ENCODE measurements around the gene GPR176.

The GPR176 gene

GRCh38 chr15:39837454-39837853 is 82.6 kb downstream of the GPR176 start:
- H3K4me3 ChIP-seq (replicated peaks; ENCODE audit: insufficient read depth, low read length): no peak overlapping the region
- no peak for DNase-seq (ENCODE audit: low read depth in 1 of 2, low spot score in 1 of 2)
- no peak overlapping the region for H3K27ac ChIP-seq (replicated peaks)
- TF ChIP-seq CTCF (IDR thresholded peaks at IDR 0.05; ENCODE audit: insufficient read depth, low read length): no peak
- TF ChIP-seq GABPA (IDR thresholded peaks at IDR 0.05; ENCODE audit: low read depth): no peak
- TF ChIP-seq REST (IDR thresholded peaks at IDR 0.05; ENCODE audit: insufficient replicate concordance, low read depth): no peak
- TF ChIP-seq POLR2AphosphoS5 (IDR thresholded peaks at IDR 0.05; ENCODE audit: low read depth): no peak
- no peaks in the 10 kb centered on the region for H3K27me3 ChIP-seq (ENCODE audit: insufficient read depth, poor library complexity, severe bottlenecking)

- no peak overlapping the region for H3K27ac ChIP-seq (replicated peaks)
- DNase-seq (ENCODE audit: low read depth in 1 of 2, low spot score in 1 of 2): no peak
- no peaks in the 10 kb centered on the region for H3K27me3 ChIP-seq (ENCODE audit: insufficient read depth, poor library complexity, severe bottlenecking)
- H3K4me3 ChIP-seq (replicated peaks; ENCODE audit: insufficient read depth, low read length): no peak overlapping the region
- TF ChIP-seq REST (IDR thresholded peaks at IDR 0.05; ENCODE audit: insufficient replicate concordance, low read depth): no peak
- TF ChIP-seq GABPA (IDR thresholded peaks at IDR 0.05; ENCODE audit: low read depth): no peak
- no peak for TF ChIP-seq CTCF (IDR thresholded peaks at IDR 0.05; ENCODE audit: insufficient read depth, low read length)
- TF ChIP-seq SPI1 (IDR thresholded peaks at IDR 0.05; ENCODE audit: borderline replicate concordance, low read depth): no peak
- no peak for TF ChIP-seq POLR2AphosphoS5 (IDR thresholded peaks at IDR 0.05; ENCODE audit: low read depth)
Observed at GRCh38 chr15:39835550-39835949, 84.5 kb downstream of the GPR176 start.

- DNase-seq (ENCODE audit: low read depth in 1 of 2, low spot score in 1 of 2): no peak
- Histone ChIP-seq H3K4me3 (replicated peaks; ENCODE audit: insufficient read depth, low read length) (no peak overlapping the region), H3K27ac (replicated peaks) (no peak overlapping the region), H3K27me3 (ENCODE audit: insufficient read depth, poor library complexity, severe bottlenecking) (no peaks in the 10 kb centered on the region)
- TF ChIP-seq POLR2AphosphoS5 (IDR thresholded peaks at IDR 0.05; ENCODE audit: low read depth) (no peak), CTCF (IDR thresholded peaks at IDR 0.05; ENCODE audit: insufficient read depth, low read length) (no peak), GABPA (IDR thresholded peaks at IDR 0.05; ENCODE audit: low read depth) (no peak), SPI1 (IDR thresholded peaks at IDR 0.05; ENCODE audit: borderline replicate concordance, low read depth) (no peak), REST (IDR thresholded peaks at IDR 0.05; ENCODE audit: insufficient replicate concordance, low read depth) (no peak)
Observed at GRCh38 chr15:39834256-39834655, 85.8 kb downstream of the GPR176 start.
